GM19467 (cell line): ENCODE measurements around the gene GOLM1.
"Not testable (repeated sequence)": the region's sequence is repeated elsewhere in the genome, so short reads cannot be mapped to it uniquely, and the experiment has no call there.

Source experiments
- ATAC-seq: cut with Tn5 transposase; IDR thresholded peaks from one replicate; pipeline ENCODE4 v1.9.1; 2021; ENCODE audit warnings: mild to moderate bottlenecking, moderate library complexity; ENCODE audit not compliant: unreplicated experiment

GOLM1 gene

DNA sequence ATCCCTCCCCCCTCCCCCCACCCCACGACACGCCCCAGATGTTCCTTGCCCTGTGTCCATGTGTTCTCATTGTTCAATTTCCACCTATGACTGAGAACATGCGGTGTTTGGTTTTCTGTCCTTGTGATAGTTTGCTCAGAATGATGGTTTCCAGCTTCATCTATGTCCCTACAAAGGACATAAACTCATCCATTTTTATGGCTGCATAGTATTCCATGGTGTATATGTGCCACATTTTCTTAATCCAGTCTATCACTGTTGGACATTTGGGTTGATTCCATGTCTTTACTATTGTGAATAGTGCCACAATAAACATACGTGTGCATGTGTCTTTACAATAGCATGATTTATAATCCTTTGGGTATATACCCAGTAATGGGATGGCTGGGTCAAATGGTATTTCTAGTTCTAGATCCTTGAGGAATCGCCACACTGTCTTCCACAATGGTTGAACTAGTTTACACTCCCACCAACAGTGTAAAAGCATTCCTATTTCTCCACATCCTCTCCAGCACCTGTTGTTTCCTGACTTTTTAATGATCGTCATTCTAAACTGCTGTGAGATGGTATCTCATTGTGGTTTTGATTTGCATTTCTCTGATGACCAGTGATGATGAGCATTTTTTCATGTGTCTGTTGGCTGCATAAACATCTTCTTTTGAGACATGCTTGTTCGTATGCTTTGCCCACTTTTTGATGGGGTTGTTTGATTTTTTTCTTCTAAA lies 51.2 kb downstream of the GOLM1 start:
- ATAC-seq = not testable (repeated sequence)

DNA sequence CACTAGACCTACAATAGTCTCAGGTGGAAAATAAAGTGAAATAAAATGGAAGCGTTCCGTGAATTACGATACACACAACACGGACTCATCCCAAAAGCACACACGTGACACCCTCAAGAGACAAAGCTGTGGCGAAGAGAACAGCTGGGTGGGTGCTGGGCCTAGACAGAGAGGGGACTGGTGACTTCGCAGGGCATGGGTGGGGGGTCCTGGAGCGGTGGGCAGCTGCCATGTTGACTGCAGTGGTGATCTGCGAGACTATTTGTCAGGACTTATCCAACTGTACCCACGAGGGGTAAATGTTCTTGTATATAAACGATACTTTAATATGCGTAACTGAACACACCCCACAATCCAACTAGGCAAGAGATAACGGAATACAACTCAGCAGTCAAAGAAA lies 52.0 kb downstream of the GOLM1 start:
- no peak for ATAC-seq

DNA sequence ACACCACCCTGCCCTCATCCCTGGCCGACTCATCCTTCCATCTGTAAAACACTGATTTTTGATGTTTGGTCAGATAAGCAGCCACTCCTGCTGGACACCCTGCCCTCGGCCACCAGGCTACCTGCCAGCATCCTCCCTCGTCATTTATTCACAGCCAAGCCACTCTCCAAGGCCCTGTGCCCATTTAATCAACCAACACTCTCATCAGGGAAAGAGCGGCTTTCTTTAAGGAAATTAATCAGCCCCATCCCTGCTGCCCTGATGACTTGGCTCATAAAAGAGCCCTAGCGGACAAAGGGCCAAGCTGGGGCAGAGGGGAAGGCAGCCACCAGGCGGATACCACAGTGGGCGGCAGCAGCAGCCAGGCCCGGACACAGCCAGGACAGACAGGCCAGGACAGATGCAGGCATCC lies 52.4 kb downstream of the GOLM1 start:
- no peak for ATAC-seq

DNA sequence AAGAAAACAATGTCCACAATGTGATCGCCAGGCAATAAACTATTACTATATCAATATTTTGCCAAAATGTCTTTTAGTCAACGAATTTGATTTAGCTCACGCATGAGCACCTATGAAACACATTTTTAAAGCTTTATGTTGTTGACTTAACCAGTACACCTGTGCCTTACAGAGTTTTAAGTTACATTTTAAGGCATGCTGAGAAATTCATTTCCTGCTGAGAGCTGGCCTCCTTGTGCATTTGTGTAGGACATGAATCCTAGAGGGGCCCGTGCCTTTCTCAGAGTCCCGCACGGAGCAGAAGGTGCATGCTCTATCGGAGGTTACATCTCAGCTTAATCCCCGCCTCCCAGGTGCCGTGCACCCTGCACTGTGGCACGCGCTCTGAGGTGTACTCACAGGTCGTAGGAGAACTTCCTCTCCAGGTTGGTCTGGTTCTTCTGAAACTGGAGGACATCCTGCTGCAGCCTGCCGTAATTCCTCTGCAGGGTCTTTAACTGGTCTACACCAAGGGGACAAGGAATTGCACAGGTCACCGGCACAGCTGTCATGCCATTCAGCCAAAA lies 53.2 kb downstream of the GOLM1 start:
- no peak for ATAC-seq

DNA sequence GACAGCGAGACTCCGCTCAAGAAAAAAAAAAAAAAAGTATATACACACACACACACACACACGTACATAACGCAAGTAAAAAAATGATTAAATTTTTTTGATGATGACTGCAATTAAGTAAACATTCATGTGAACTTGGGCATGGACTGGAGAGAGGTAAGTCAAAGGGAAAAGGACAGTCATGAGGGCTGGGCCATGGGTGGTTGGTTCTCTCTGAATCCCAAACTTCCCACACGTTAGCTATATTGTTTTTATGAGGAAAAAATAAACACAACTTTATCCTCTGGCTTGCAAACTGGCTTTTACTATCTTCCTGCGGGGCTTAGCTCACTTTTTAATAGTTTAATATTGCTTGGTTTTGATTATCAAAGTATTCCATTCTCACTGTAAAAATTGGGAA lies 53.7 kb downstream of the GOLM1 start:
- ATAC-seq = no peak

DNA sequence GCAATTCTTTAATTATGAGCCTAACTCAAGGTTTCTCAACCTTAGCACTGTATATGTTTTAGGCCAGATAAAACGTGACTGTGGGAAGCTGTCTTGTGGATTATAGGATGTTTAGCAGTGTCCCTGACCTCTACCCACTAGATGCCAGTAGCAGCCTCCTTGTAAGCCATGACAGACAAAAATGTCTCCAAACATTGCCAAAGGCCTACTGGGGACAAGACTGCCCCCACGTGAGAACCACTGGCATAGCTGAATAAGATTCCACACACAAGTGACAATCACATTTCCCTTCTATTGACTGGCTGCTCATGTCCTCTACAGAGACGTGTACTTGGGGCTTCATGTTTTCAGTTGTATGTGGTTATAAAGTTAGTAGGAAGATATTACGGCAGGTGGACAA lies 55.4 kb downstream of the GOLM1 start:
- no peak for ATAC-seq

DNA sequence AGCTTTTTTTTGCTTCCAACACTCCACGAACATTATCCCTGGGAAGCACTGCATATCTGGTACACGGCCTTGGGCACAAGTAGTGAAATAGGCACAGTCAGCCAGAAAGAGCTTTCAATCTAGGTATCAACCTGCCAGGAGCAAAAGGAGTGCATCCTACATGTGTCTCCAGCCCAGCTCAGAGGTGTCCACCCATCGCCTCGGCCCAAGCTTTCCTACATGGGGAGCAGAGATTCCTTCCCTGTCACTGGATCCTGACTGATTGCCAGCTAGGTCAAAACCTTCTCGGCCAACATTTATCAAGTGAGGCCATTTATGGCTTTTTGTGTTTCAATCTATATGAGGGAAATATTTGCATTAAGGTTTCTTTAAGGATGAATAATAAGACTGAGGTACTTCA lies 55.8 kb downstream of the GOLM1 start:
- ATAC-seq = no peak

DNA sequence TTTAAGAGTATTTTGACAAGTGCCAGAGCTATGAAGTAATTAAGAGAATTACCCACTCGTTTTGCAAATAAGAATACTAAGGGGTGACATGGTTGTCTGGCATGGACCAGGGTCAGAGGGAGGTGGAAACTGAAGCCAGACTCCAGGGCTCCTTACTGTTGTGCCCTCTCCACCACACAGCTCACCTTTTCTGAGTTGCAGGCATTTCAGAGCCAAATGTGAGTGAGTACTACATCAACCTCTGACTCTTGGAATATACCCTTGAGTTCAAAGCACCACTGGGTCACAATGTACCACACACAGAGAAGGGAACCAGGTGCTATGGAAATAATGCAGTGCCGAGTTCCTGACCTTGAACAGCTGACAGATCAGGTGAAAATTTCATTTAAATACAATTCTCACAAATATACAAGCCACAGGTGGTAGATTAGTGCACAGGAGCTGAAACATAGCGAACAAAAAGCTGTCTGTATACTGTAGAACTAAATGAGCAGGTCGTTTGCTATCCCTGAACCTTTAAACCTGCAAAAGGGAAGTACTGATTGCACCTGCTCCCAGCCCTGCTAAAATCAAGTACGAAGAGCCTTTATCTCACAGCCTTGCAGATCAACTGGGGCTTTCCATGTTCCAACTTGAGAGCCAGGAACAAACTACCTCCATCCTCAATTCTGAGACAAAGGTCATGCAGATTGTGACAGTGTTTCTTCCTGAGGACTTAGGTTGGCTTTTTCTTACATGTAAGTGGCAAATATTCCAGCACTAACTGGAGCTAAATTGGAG lies 57.0 kb downstream of the GOLM1 start:
- ATAC-seq = no peak

DNA sequence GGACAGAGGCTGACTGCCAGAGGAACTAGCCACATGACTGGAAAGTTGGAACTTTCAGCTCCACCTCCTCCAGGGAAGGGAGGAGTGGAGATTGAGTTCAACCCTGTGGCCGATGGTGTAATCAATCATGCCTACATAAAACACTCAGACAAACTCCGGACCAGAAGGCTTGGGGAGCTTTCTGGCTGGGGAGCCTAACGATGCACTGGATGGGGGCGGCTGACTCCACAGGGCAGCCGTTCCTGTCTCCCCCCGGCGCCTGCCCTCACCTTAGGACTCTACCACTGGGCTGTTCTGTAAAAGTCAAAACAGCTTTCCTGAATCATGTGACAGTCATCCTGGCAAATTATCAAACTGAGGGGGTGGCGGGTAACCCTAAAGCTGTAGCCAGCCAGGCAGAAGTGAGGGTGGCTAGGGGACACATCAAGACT lies 58.0 kb downstream of the GOLM1 start:
- no peak for ATAC-seq

DNA sequence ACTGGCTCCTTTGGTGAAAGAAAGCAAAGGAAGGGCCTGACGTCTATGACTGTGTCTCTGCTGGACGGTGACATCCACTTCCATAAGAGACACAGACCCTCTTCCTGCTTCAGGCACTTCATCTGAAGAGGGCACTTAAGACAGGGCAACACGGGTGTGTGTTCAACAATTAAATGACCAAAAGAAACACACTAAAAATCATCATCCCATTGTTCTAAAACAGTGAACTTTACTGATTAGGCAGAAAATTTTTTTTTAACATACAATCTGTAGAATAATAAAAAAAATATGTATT lies 58.5 kb downstream of the GOLM1 start:
- no peak for ATAC-seq

DNA sequence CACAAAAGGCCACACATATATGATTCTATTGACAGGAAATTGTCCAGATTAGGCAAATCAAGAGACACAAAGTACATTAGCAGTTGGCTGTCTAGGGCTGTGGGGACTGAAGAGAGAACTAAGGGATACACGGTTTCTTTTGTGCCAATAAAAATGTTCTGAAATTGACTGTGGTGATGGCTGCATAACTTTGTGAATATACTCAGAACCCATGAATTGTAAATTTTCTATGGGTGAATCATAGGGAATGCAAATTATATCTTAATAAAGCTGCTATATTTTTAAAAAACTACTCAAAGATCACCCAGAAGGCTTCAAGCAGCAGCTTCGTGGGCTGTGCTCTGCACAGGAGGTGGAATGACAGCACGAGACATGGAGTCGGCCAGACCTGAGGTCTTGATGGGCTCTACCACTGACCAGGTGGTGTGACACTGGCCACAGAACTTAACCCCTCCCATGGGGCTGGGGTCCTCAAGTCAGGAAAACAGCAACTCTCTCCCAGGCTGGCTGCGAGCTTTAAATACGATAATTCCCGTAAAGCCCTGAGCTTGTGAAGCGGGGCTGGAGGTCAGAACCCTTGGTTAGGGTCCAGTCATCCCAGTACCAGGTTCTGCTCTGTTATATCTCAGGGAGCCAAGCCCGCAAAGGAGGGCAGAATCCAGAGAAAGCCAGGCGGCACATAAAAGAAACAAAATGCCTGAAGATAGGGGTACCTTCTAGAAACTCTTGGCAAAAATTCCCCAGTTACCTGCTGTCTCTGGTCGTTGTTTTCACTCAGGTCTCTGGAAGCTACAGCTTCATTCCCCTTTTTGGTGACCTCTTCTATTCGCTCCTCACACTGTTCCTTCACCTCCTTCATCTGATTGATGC lies 59.1 kb downstream of the GOLM1 start:
- no peak for ATAC-seq

DNA sequence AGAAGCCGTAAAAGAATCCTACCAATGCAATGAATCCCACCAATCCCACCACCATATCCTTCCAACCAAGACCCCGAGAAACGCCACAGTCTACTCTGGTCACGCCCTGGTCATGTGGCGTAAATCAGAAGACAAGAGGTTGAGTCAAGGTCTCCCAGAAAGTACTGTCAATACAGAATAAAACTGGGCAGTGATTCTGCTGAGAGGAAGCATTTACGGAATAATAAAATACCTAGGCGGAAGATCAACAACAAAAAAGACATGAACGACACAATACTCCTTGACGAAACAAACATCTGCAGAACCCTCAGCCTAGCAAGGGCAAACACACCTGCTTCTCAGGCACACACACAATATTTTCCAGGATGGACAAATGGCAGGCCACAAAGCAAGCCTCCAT lies 62.8 kb downstream of the GOLM1 start:
- no peak for ATAC-seq

DNA sequence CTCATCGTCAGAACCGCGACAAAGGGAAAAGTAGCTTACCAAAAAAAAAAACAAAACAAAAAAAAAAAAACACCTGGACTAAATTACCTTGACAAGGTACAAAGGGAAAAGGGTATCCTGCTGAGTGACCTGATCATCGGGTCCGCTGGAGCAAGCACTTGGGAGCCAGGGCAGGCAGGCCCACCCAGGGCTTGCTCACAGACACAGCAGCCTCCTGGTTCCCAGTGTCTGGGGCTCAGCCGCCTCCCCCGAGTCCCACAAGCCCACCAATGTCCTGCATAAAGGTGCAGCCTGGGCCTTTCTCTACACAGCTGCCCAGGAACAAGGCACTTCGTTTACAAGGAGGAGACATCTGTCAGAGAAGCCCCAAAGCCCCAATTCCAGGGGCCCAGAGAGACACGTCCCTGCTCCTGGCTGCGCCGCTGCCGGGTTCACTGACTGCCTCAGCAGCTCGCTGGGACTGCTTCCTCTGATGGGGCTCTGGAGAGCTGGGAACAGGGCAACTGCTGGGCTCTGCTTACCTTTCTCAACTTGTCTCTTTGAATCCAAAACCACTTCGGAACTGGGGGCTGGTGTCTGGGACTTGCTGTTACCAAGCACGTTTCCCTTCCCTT lies 63.4 kb downstream of the GOLM1 start:
- no peak for ATAC-seq

DNA sequence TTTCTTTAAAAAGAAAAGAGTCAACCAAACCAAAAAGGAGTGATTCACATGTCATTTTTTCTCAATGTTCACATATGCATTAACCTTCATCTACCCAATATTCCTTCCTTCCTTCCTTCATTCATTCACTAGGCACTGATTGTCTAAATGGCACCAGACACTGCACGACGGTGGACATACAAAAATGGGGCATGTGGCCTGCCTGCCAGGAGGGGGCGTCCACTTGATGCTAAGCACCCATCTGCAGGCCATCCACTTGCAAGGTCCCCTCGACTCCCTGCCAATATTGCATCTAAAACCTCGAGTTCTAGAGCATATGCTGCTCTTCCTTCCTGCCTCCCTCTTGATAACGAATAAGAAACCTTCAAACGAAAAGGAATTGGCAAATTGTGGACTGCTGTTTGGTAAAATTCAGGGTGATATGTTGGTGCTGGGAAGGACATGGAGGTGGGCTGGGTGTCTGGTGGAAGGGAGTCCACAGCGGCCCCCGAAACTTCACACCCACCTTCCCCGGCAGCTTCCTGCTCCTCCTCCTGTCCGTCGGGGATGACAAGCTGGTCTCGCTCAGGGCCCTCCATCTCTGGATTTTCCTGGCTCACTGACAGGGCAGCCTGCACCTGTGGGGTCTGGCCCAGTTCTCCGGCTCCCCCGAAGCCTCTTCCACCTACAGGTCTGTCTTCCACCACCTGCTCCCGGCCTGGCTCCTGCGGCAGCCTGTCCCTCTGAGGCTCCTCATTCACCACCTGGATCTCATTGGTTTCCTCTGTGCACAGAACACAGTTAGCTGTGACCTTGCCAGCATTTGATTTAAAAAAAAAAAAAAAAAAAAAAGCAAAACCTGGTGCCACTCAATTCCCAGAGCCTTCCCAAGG lies 64.3 kb downstream of the GOLM1 start:
- ATAC-seq = no peak

DNA sequence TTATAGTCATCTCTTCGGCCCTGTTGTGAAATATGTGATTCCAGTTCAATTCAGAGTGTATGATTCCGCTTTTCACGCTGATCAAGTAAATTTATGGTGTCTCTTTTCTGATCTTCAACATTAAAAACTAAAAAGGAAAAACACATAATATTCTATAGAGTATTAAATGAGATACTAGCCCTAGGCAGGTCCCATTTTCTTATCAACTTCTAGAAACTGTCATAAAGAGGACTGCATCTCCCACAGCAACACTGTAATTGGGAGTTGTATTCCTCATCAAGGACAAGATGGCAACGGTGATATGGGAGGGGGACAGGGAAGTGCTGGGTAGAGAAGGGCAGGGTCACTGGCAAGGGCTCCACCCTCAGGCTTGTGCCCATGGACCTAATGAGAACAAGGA lies 71.6 kb downstream of the GOLM1 start:
- no peak for ATAC-seq

DNA sequence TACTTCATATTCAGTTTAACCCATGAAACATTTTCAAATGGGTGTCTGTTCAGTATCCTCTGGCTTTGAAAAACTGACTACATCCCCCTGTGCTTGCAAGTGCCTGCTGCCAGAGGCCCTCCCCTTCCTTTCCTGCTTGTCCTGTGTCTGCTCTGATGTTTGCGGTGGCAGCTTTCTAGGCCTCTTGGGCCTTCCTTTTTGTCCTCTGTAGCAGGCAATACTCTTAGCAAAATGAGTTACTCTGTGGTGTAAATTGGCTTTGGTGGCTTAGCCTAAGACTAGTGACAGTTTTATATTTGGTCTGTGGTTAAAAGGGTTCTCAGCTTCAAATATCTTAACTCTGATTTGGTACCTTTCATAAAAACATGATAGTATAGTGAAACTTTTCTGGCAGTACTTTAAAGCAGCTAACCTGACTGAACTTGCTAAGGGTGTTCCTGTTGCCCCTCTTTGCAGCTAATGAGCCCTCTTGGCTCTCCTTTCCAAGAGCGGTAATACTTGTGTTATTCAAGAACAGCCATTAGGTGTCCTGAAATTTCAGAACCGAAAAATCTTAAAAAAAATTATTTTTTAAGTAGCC lies 76.6 kb downstream of the GOLM1 start:
- ATAC-seq = no peak

DNA sequence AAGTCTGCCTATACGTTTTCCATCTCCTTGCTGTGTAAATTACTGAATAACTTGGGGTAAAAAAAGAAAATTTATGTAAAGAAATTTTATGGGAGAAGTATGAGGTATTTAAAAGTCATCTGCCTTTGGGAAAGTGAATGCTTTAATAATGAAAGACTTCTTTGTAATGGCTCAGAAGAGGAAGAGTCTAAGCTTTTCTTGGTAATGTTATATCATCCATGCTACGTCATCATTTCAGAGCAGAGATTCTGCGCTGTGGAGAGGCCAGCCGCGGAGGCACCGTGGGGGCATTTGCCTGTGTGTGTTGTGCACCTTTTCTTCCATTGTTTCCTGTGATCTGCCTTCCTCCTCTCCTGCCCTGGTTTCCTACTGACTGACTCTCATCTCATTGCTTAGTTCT lies 78.2 kb downstream of the GOLM1 start:
- ATAC-seq = no peak

DNA sequence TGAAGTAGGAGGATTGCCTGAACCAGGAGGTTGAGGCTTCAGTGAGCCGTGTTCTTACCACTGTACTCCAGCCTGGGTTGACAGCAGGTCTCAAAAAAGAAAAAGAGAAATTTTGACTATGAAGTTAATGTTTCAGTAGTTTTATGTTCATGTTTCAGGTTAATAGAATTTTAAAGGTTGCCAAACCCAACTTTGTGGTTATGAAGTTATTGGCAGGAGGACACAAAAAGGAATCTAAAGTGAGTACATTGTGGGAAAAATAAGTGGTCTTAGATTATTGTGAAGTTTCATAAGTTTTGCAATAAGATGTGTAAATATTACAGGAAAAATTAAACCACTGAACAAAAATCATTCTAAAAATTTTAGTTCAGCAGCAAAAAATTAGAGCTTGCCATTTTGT lies 78.6 kb downstream of the GOLM1 start:
- no peak for ATAC-seq

DNA sequence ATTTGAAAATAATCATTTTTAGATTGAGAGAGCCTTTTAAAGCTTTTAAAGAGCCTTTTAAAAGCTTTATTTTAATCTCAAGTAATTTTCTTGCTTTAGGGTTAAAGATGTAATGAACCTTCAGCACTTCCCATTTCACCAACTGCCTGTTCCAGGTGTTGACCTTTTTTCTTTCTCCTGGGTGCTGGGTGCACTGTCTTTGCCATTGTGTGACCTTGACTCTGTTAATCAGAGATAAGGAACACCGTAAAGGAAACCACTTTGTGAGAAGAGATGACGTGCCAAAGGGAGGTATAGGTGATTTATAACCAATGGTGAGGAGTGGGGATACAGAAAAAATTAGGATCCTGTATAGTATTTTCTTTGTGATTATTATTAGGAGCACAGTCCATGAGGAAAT lies 90.2 kb downstream of the GOLM1 start:
- ATAC-seq = no peak
